H9 (cell line): ENCODE measurements around the gene AGBL4. TPM values are rescaled to one million over a fixed set of nuclear protein-coding genes. Genes with fewer than 3 reads are reported as not detected.

Experiments used
- DNase-seq: peaks from one replicate; pipeline ENCODE4 v3.0.0-alpha.2; 2017
- H2AFZ ChIP-seq: one replicate; pipeline ENCODE4 v1.6.1; 2013; ENCODE audit warnings: mild to moderate bottlenecking, low read length, control low read depth, moderate library complexity
- H2AK5ac ChIP-seq: 2 replicates; pipeline ENCODE4 v1.6.1; 2013; ENCODE audit warnings: low read length, control low read depth, mixed read lengths; ENCODE audit not compliant: insufficient read length
- H2BK120ac ChIP-seq: one replicate; pipeline ENCODE4 v1.6.1; 2013; ENCODE audit warnings: low read depth, mild to moderate bottlenecking, low read length, control low read depth, inconsistent platforms; ENCODE audit not compliant: poor library complexity, severe bottlenecking
- H2BK12ac ChIP-seq: 2 replicates; pipeline ENCODE4 v1.6.1; 2013; ENCODE audit warnings: low read length, control low read depth, mixed read lengths, low read depth; ENCODE audit not compliant: insufficient read length
- H2BK15ac ChIP-seq: 2 replicates; pipeline ENCODE4 v1.6.1; 2013; ENCODE audit warnings: low read depth, low read length, control low read depth
- H2BK20ac ChIP-seq: one replicate; pipeline ENCODE4 v1.6.1; 2013; ENCODE audit warnings: low read depth, mild to moderate bottlenecking, low read length, control low read depth, inconsistent platforms; ENCODE audit not compliant: poor library complexity, severe bottlenecking
- H2BK5ac ChIP-seq: 2 replicates; pipeline ENCODE4 v1.6.1; 2013; ENCODE audit warnings: low read length, control low read depth, mixed read lengths; ENCODE audit not compliant: insufficient read length
- H3K14ac ChIP-seq: 2 replicates; pipeline ENCODE4 v1.6.1; 2013; ENCODE audit warnings: low read length, control low read depth; ENCODE audit not compliant: insufficient read depth
- H3K18ac ChIP-seq: 2 replicates; pipeline ENCODE4 v1.6.1; 2013; ENCODE audit warnings: low read depth, mild to moderate bottlenecking, mixed read lengths, low read length, control low read depth; ENCODE audit not compliant: insufficient read length
- H3K23ac ChIP-seq: 2 replicates; pipeline ENCODE4 v1.6.1; 2013; ENCODE audit warnings: low read length, control low read depth, mixed read lengths, low read depth; ENCODE audit not compliant: insufficient read length
- H3K23me2 ChIP-seq: 2 replicates; pipeline ENCODE4 v1.6.1; 2013; ENCODE audit warnings: low read depth, mild to moderate bottlenecking, mixed read lengths, low read length, control low read depth; ENCODE audit not compliant: insufficient read length, poor library complexity, severe bottlenecking
- H3K27ac ChIP-seq: 2 replicates; pipeline ENCODE4 v1.5.1; 2013; ENCODE audit warnings: low read length, control low read depth, mixed read lengths, low read depth; ENCODE audit not compliant: insufficient read length
- H3K27me3 ChIP-seq: 2 replicates; pipeline ENCODE4 v1.6.1; 2013; ENCODE audit warnings: low read length, control low read depth, inconsistent platforms; ENCODE audit not compliant: insufficient read depth
- H3K4ac ChIP-seq: 2 replicates; pipeline ENCODE4 v1.6.1; 2013; ENCODE audit warnings: low read depth, mild to moderate bottlenecking, control low read depth, inconsistent platforms, low read length, moderate library complexity
- H3K4me1 ChIP-seq: 2 replicates; pipeline ENCODE4 v1.6.1; 2013; ENCODE audit warnings: low read length, control low read depth, inconsistent platforms; ENCODE audit not compliant: insufficient read depth
- H3K4me2 ChIP-seq: 2 replicates; pipeline ENCODE4 v1.6.1; 2013; ENCODE audit warnings: low read length, control low read depth, mixed read lengths; ENCODE audit not compliant: insufficient read length, insufficient read depth
- H3K56ac ChIP-seq: 2 replicates; pipeline ENCODE4 v1.6.1; 2013; ENCODE audit warnings: low read depth, mild to moderate bottlenecking, mixed read lengths, low read length, control low read depth; ENCODE audit not compliant: insufficient read length
- H3K79me1 ChIP-seq: 2 replicates; pipeline ENCODE4 v1.6.1; 2013; ENCODE audit warnings: low read depth, mild to moderate bottlenecking, moderate library complexity, low read length, control low read depth, inconsistent platforms; ENCODE audit not compliant: insufficient read depth, poor library complexity, severe bottlenecking
- H3K79me2 ChIP-seq: 2 replicates; pipeline ENCODE4 v1.6.1; 2013; ENCODE audit warnings: low read length, control low read depth, inconsistent platforms; ENCODE audit not compliant: insufficient read depth
- H3K9ac ChIP-seq: 2 replicates; pipeline ENCODE4 v1.6.1; 2013; ENCODE audit warnings: low read length, control low read depth, mixed read lengths; ENCODE audit not compliant: insufficient read length; ENCODE audit errors: extremely low read depth
- H3K9me3 ChIP-seq: one replicate; pipeline ENCODE4 v1.6.1; 2013; ENCODE audit warnings: low read depth, low read length, inconsistent platforms; ENCODE audit not compliant: control insufficient read depth
- H3T11ph ChIP-seq: one replicate; pipeline ENCODE4 v1.6.1; 2013; ENCODE audit warnings: mild to moderate bottlenecking, low read length, control low read depth, inconsistent platforms
- H4K20me1 ChIP-seq: one replicate; pipeline ENCODE4 v1.6.1; 2013; ENCODE audit not compliant: control insufficient read depth, insufficient read length, insufficient read depth
- H4K5ac ChIP-seq: 2 replicates; pipeline ENCODE4 v1.6.1; 2013; ENCODE audit warnings: low read depth, mild to moderate bottlenecking, mixed read lengths, low read length, control low read depth; ENCODE audit not compliant: insufficient read length
- H4K8ac ChIP-seq: replicated peaks from 2 replicates; pipeline ENCODE4 v1.6.1; 2013; ENCODE audit warnings: low read length, control low read depth, mixed read lengths, low read depth; ENCODE audit not compliant: insufficient read length
- H4K91ac ChIP-seq: 2 replicates; pipeline ENCODE4 v1.6.1; 2013; ENCODE audit warnings: low read depth, mild to moderate bottlenecking, moderate library complexity, mixed read lengths, low read length, control low read depth; ENCODE audit not compliant: insufficient read length
- H3K27ac Mint-ChIP-seq, 3 experiments: 2 replicates in 2 of 3; 3 replicates in 1 of 3; pipeline ENCODE4 v1.8.0; 2020 to 2021; ENCODE audit warnings: mixed read lengths in 3 of 3, mild to moderate bottlenecking in 1 of 3, moderate library complexity in 1 of 3
- H3K27me3 Mint-ChIP-seq: 2 replicates; pipeline ENCODE4 v1.8.0; 2021; ENCODE audit warnings: low read depth, mild to moderate bottlenecking, moderate library complexity, mixed read lengths
- H3K36me3 Mint-ChIP-seq, 3 experiments: 2 replicates in 2 of 3; 3 replicates in 1 of 3; pipeline ENCODE4 v1.8.0; 2020 to 2021; ENCODE audit warnings: low read depth in 3 of 3, mixed read lengths in 3 of 3; ENCODE audit not compliant: insufficient read depth in 1 of 3
- H3K4me1 Mint-ChIP-seq, 2 experiments: 2 replicates each; pipeline ENCODE4 v1.8.0; 2020; ENCODE audit warnings: mixed read lengths in 2 of 2
- H3K4me3 Mint-ChIP-seq, 2 experiments: 2 replicates in 1 of 2; 3 replicates in 1 of 2; pipeline ENCODE4 v1.8.0; 2020 to 2021; ENCODE audit warnings: mild to moderate bottlenecking in 2 of 2, mixed read lengths in 2 of 2, moderate library complexity in 1 of 2
- H3K9me3 Mint-ChIP-seq, 2 experiments: 2 replicates in 1 of 2; 3 replicates in 1 of 2; pipeline ENCODE4 v1.8.0; 2020; ENCODE audit warnings: mild to moderate bottlenecking in 2 of 2, mixed read lengths in 2 of 2, moderate library complexity in 1 of 2
- WGBS: extraction: QIAGEN DNeasy Blood & Tissue Kit; methylation state at CpG from one replicate; pipeline ENCODE4 v1.1.7; 2013; ENCODE audit warnings: missing lambda C conversion rate, low lambda C conversion rate, mixed read lengths; ENCODE audit not compliant: insufficient read length; ENCODE audit errors: extremely low coverage; 5-methylcytosine and 5-hydroxymethylcytosine counted together
- total RNA-seq: library from RNA; stranded (reverse); gene quantifications from 2 replicates; pipeline ENCODE4 v1.2.1, GENCODE V29; 2021
- TF ChIP-seq, protein P1 (sequence below): fragments of 200-600 bp; sonication (generic); conservative IDR thresholded peaks from 3 replicates; pipeline ENCODE4 v1.8.0; 2021; ENCODE audit warnings: antibody characterized with exemption, mild to moderate bottlenecking

Gene AGBL4
- total RNA-seq, 1 experiment from 2014 or later: not detected

DNA sequence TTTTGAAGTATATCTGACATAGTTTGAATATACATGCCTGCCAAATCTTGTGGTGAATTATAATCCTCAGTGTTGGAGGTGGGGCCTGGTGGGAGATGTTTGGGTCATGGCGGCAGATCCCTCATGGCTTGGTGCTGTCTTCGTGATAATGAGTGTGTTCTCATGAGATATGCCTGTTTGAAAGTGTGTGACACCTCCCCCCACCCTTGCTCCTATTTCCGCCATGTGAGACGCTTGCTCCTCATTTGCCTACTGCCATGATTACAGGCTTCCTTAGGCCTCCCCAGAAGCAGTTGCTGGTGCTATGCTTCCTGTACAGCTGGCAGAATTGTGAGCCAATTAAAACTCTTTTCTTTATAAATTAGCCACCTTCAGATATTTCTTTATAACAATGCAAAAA, 810.5 kb downstream of the AGBL4 start:
- H3K14ac ChIP-seq: no peak overlapping the region
- H3K4me2 ChIP-seq: no peak overlapping the region
- H3K18ac ChIP-seq: no peak overlapping the region
- no peaks in the 10 kb centered on the region for H3K79me1 ChIP-seq
- Mint-ChIP-seq H3K27ac (no peak overlapping the region), H3K4me1 (no peaks in the 10 kb centered on the region), H3K36me3 (peaks cover 0 to 23% (median 0%) of the 10 kb centered on the region in 3 experiments; a peak in 4 of 7 replicates), H3K27me3 (no peaks in the 10 kb centered on the region; the same call in 1 of the 2 replicates), H3K4me3 (no peak overlapping the region), H3K9me3 (peaks cover 87 to 89% of the 10 kb centered on the region in 2 experiments)
- DNase-seq: no peak
- no peak overlapping the region for H2BK12ac ChIP-seq
- H2AFZ ChIP-seq: no peak overlapping the region
- no peak overlapping the region for H3K27ac ChIP-seq
- H2BK20ac ChIP-seq: no peak overlapping the region
- no peak overlapping the region for H4K5ac ChIP-seq
- no peak overlapping the region for H3K9ac ChIP-seq
- TF ChIP-seq, protein P1, sequence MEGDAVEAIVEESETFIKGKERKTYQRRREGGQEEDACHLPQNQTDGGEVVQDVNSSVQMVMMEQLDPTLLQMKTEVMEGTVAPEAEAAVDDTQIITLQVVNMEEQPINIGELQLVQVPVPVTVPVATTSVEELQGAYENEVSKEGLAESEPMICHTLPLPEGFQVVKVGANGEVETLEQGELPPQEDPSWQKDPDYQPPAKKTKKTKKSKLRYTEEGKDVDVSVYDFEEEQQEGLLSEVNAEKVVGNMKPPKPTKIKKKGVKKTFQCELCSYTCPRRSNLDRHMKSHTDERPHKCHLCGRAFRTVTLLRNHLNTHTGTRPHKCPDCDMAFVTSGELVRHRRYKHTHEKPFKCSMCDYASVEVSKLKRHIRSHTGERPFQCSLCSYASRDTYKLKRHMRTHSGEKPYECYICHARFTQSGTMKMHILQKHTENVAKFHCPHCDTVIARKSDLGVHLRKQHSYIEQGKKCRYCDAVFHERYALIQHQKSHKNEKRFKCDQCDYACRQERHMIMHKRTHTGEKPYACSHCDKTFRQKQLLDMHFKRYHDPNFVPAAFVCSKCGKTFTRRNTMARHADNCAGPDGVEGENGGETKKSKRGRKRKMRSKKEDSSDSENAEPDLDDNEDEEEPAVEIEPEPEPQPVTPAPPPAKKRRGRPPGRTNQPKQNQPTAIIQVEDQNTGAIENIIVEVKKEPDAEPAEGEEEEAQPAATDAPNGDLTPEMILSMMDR: no peak
- no peaks in the 10 kb centered on the region for H3K27me3 ChIP-seq
- H3K23ac ChIP-seq: no peak overlapping the region
- H3K9me3 ChIP-seq: peaks cover 34% of the 10 kb centered on the region
- no peak overlapping the region for H3T11ph ChIP-seq
- no peak overlapping the region for H2BK120ac ChIP-seq
- no peak overlapping the region for H3K4ac ChIP-seq
- H4K20me1 ChIP-seq: no peaks in the 10 kb centered on the region
- no CpG with 5 or more reads among the region's 4 CpGs for WGBS
- H2BK5ac ChIP-seq: no peak overlapping the region
- H2AK5ac ChIP-seq: no peak overlapping the region
- H4K91ac ChIP-seq: no peak overlapping the region
- no peaks in the 10 kb centered on the region for H3K4me1 ChIP-seq
- H3K23me2 ChIP-seq: no peaks in the 10 kb centered on the region
- no peak overlapping the region for H2BK15ac ChIP-seq
- H4K8ac ChIP-seq: no peak overlapping the region
- no peak overlapping the region for H3K56ac ChIP-seq
- no peaks in the 10 kb centered on the region for H3K79me2 ChIP-seq
